ENCODE measurements around the gene CALHM2. TPM values are rescaled to one million over a fixed set of nuclear protein-coding genes. Genes with fewer than 3 reads are reported as not detected.

CALHM2 gene
- total and polyA plus RNA-seq, 4 donors, result 1.6 to 5.0 (median 3.2) TPM

DNA sequence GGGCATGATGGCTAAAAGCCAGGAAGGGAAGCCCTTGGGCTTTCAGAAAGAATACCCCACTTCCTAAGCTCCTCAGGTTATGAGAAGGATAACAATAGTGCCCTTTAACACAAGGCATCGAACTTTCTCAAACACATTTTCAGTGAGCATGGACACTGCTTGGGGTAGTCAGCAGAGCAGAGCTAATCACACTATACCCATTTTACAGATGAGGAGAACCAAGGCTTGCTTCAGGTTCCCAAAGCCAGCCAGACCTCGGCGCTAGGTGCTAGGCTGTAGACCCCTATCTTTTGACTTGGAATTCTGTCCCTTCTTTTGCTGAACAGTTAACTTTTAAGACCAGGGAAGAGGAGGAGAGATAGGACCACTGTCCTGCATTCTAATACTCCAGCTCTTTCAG, 43.2 kb upstream of the CALHM2 start:
- H3K4me1 ChIP-seq (ENCODE audit: control insufficient read depth in 4 of 4, insufficient read depth in 4 of 4, low read length in 3 of 4), result peaks cover 2 to 14% (median 9%) of the 10 kb centered on the region in 4 donors
- peaks cover 0 to 8% (median 5%) of the 10 kb centered on the region in 4 donors for H3K27me3 ChIP-seq (ENCODE audit: control insufficient read depth in 4 of 4, insufficient read depth in 4 of 4, low read length in 3 of 4)
- TF ChIP-seq, protein P1, sequence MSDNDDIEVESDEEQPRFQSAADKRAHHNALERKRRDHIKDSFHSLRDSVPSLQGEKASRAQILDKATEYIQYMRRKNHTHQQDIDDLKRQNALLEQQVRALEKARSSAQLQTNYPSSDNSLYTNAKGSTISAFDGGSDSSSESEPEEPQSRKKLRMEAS (IDR thresholded peaks at IDR 0.05), result no peak
- TF ChIP-seq TAF1 (conservative IDR thresholded peaks at IDR 0.05), result no peak
- TF ChIP-seq HNF4G (IDR thresholded peaks at IDR 0.05), result no peak
- TF ChIP-seq JUND (IDR thresholded peaks at IDR 0.05), result no peak
- TF ChIP-seq FOXA1 (IDR thresholded peaks at IDR 0.05), result no peak
- TF ChIP-seq, protein P2, sequence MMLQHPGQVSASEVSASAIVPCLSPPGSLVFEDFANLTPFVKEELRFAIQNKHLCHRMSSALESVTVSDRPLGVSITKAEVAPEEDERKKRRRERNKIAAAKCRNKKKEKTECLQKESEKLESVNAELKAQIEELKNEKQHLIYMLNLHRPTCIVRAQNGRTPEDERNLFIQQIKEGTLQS (IDR thresholded peaks at IDR 0.05), result no peak
- TF ChIP-seq NR2F2 (IDR thresholded peaks at IDR 0.05), result no peak
- TF ChIP-seq RXRA (IDR thresholded peaks at IDR 0.05), result no peak
- TF ChIP-seq EGR1 (IDR thresholded peaks at IDR 0.05; ENCODE audit: low read depth in 2 of 2), result no peak
- no peak for TF ChIP-seq SP1 (IDR thresholded peaks at IDR 0.05)
- no peak for TF ChIP-seq REST (IDR thresholded peaks at IDR 0.05)
- TF ChIP-seq GABPA (IDR thresholded peaks at IDR 0.05 in 1 of 2, conservative IDR thresholded peaks at IDR 0.05 in 1 of 2), result no peak
- no peak for TF ChIP-seq RAD21 (IDR thresholded peaks at IDR 0.05)
- TF ChIP-seq HNF4A (conservative IDR thresholded peaks at IDR 0.05), result no peak
- TF ChIP-seq YY1 (IDR thresholded peaks at IDR 0.05), result no peak
- TF ChIP-seq FOXA2 (IDR thresholded peaks at IDR 0.05), result no peak
- no peak for TF ChIP-seq CTCF (IDR thresholded peaks at IDR 0.05; ENCODE audit: low read depth, low read length, missing input control)
- no peak for TF ChIP-seq ZBTB33 (IDR thresholded peaks at IDR 0.05)
- H3K9me3 ChIP-seq (ENCODE audit: control insufficient read depth in 4 of 4, low read length in 3 of 4), result no peaks in the 10 kb centered on the region
- no peak overlapping the region for H3K27ac ChIP-seq (ENCODE audit: low read depth in 1 of 2, low read length in 2 of 2)
- no peak overlapping the region for H3K9ac ChIP-seq (ENCODE audit: low read depth in 1 of 2, low read length in 2 of 2)
- 90% methylated on average over 3 of the region's 3 CpGs for WGBS
- no peak overlapping the region for H3K4me3 ChIP-seq (ENCODE audit: low read depth in 1 of 3, low read length in 3 of 3)
- no peak for DNase-seq (ENCODE audit: low spot score)
- H3K36me3 ChIP-seq (ENCODE audit: control insufficient read depth in 4 of 4, insufficient read depth in 3 of 4, low read depth in 1 of 4, low read length in 3 of 4), result no peaks in the 10 kb centered on the region
